ENCODE results near the gene CXCL5. TPM values are rescaled to one million over a fixed set of nuclear protein-coding genes. Genes with fewer than 3 reads are reported as not detected.
A peak's percentile ranks its signal among the peaks of the same experiment; 100 is the strongest.

CXCL5 gene
- total and polyA plus RNA-seq, 4 donors: 1.6 to 52.8 (median 40.2) TPM

DNA sequence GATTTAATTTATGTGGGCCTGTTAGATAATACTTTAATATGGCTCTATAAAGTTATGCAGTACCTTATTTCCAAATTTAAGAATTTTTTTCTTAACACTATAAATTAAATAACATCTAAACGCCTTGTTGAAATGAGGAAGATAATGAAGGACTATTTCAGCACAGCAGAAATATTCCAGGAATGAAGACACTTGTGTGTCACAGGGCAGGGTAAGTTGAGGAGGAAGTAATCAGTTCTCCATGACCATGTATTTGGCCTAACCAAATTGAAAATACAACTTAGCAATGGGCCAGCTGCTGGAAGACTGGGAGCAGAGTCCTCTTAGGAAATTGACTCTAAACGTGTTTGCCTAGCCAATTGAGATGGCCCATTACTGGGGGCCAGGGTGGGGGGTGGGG lies 23.1 kb upstream of the CXCL5 start:
- WGBS, 2 donors: 34 to 46% methylated on average over 2 of the region's 2 CpGs
- Histone ChIP-seq H3K27ac (ENCODE audit: low read depth in 1 of 2, low read length in 1 of 2) (no peak overlapping the region), H3K27me3 (ENCODE audit: control insufficient read depth in 3 of 3, insufficient read depth in 3 of 3, low read length in 2 of 3) (no peaks in the 10 kb centered on the region), H3K9ac (ENCODE audit: insufficient read depth in 1 of 2, low read length in 2 of 2) (no peak overlapping the region), H3K36me3 (ENCODE audit: control insufficient read depth in 4 of 4, insufficient read depth in 4 of 4, low read length in 4 of 4) (no peaks in the 10 kb centered on the region), H3K4me3 (no peak overlapping the region), H3K9me3 (ENCODE audit: control insufficient read depth in 4 of 4, insufficient read depth in 3 of 4, low read length in 3 of 4) (no peaks in the 10 kb centered on the region), H3K4me1 (ENCODE audit: control insufficient read depth in 5 of 5, insufficient read depth in 5 of 5, low read length in 5 of 5) (no peaks in the 10 kb centered on the region)
- ATAC-seq (ENCODE audit: insufficient read depth, low FRiP score): no peak
- DNase-seq: no peak
- no peak for TF ChIP-seq CTCF (IDR thresholded peaks at IDR 0.05; ENCODE audit: control extremely low read depth, extremely low read depth)

- no peak for TF ChIP-seq CTCF (IDR thresholded peaks at IDR 0.05; ENCODE audit: control extremely low read depth, extremely low read depth)
- Histone ChIP-seq H3K9ac (ENCODE audit: insufficient read depth in 1 of 2, low read length in 2 of 2) (no peak overlapping the region), H3K4me1 (ENCODE audit: control insufficient read depth in 5 of 5, insufficient read depth in 5 of 5, low read length in 5 of 5) (no peaks in the 10 kb centered on the region), H3K4me3 (no peak overlapping the region), H3K27ac (ENCODE audit: low read depth in 1 of 2, low read length in 1 of 2) (no peak overlapping the region), H3K36me3 (ENCODE audit: control insufficient read depth in 4 of 4, insufficient read depth in 4 of 4, low read length in 4 of 4) (no peaks in the 10 kb centered on the region), H3K27me3 (ENCODE audit: control insufficient read depth in 3 of 3, insufficient read depth in 3 of 3, low read length in 2 of 3) (no peaks in the 10 kb centered on the region), H3K9me3 (ENCODE audit: control insufficient read depth in 4 of 4, insufficient read depth in 3 of 4, low read length in 3 of 4) (no peaks in the 10 kb centered on the region)
- 25 to 41% methylated on average over 3 of the region's 3 CpGs for WGBS, 2 donors
- ATAC-seq (ENCODE audit: insufficient read depth, low FRiP score): peak; percentile 35
- no peak for DNase-seq
These were observed 20.3 kb upstream of the CXCL5 start for GRCh38 chr4:74018771-74019170.

GRCh38 chr4:74018116-74018515 lies 19.6 kb upstream of the CXCL5 start:
- no peak for DNase-seq
- Histone ChIP-seq H3K9ac (ENCODE audit: insufficient read depth in 1 of 2, low read length in 2 of 2) (no peak overlapping the region), H3K9me3 (ENCODE audit: control insufficient read depth in 4 of 4, insufficient read depth in 3 of 4, low read length in 3 of 4) (no peaks in the 10 kb centered on the region), H3K27ac (ENCODE audit: low read depth in 1 of 2, low read length in 1 of 2) (no peak overlapping the region), H3K27me3 (ENCODE audit: control insufficient read depth in 3 of 3, insufficient read depth in 3 of 3, low read length in 2 of 3) (no peaks in the 10 kb centered on the region), H3K4me3 (no peak overlapping the region), H3K4me1 (ENCODE audit: control insufficient read depth in 5 of 5, insufficient read depth in 5 of 5, low read length in 5 of 5) (peaks cover 0 to 1% (median 0%) of the 10 kb centered on the region in 5 donors), H3K36me3 (ENCODE audit: control insufficient read depth in 4 of 4, insufficient read depth in 4 of 4, low read length in 4 of 4) (no peaks in the 10 kb centered on the region)
- ATAC-seq (ENCODE audit: insufficient read depth, low FRiP score): no peak
- no peak for TF ChIP-seq CTCF (IDR thresholded peaks at IDR 0.05; ENCODE audit: control extremely low read depth, extremely low read depth)

- H3K9me3 ChIP-seq (ENCODE audit: control insufficient read depth in 4 of 4, insufficient read depth in 3 of 4, low read length in 3 of 4): no peaks in the 10 kb centered on the region
- no peak overlapping the region for H3K9ac ChIP-seq (ENCODE audit: insufficient read depth in 1 of 2, low read length in 2 of 2)
- H3K27me3 ChIP-seq (ENCODE audit: control insufficient read depth in 3 of 3, insufficient read depth in 3 of 3, low read length in 2 of 3): no peaks in the 10 kb centered on the region
- H3K27ac ChIP-seq (ENCODE audit: low read depth in 1 of 2, low read length in 1 of 2): no peak overlapping the region
- no peak overlapping the region for H3K4me3 ChIP-seq
- TF ChIP-seq CTCF (IDR thresholded peaks at IDR 0.05; ENCODE audit: control extremely low read depth, extremely low read depth): no peak
- no peak for DNase-seq
- WGBS, 2 donors: 14 to 33% methylated on average over 1 of the region's 1 CpG
- no peaks in the 10 kb centered on the region for H3K36me3 ChIP-seq (ENCODE audit: control insufficient read depth in 4 of 4, insufficient read depth in 4 of 4, low read length in 4 of 4)
- H3K4me1 ChIP-seq (ENCODE audit: control insufficient read depth in 5 of 5, insufficient read depth in 5 of 5, low read length in 5 of 5): peaks cover 0 to 1% (median 0%) of the 10 kb centered on the region in 5 donors
- ATAC-seq (ENCODE audit: insufficient read depth, low FRiP score): no peak
These were observed 17.6 kb upstream of the CXCL5 start for GRCh38 chr4:74016068-74016467.

All from lung (tissue), 12 donors.